GM20000 (cell line): ENCODE results near the gene NPIPA2.
"Not testable (repeated sequence)": the region's sequence is repeated elsewhere in the genome, so short reads cannot be mapped to it uniquely, and the experiment has no call there.

Experiments used
- DNase-seq: peaks from one replicate; pipeline ENCODE4 v3.0.0; 2012; ENCODE audit warnings: low spot score

The NPIPA2 gene

DNA sequence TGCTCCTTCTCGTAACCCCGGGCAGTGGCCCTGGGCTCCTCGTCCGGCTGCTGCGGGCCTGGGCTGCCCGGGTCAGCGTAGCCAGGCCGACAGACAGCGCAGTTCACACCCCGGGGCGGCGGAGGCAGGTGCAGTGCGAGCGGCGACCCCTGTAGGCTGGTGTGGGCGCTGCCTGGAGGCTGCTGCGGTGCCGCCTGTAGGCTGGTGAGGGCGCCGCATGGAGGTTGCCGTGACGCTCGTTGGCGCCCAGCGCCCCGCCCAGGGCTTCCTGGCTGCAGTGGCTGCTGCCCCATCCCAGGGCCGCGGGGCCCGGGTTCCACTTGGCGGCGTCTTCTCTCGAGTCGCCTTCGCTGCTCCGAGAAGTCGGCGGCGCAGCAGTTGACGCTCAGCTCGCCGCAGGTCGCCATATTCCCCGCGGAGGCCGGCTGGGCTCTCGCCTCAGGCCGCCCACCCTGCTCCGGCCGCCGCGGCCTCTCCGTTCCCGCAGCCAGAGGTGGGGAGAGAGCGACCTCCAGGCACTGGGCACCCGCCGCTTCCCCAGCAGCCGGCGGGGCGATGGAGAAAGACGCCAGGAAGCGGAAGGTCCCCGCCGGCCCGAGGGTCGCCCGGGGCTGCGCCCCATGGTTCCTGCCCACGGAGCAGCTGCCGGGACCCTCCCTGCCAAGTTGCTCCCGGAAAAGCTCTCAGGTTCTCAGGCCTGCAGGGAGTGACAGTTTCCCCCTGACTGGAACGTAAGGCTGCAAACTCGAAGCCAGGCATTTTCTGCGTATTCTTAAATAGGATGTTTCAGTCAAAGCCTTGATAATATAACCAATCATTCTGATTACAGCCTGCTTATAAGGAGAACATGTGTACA is at the start of gene NPIPA2:
Gene NPIPA2, plus strand, starts transcription at position 261 of the 856 bp plus-strand sequence. CDS start 5,533 bp downstream, outside the sequence.
- DNase-seq: not testable (repeated sequence)

DNA sequence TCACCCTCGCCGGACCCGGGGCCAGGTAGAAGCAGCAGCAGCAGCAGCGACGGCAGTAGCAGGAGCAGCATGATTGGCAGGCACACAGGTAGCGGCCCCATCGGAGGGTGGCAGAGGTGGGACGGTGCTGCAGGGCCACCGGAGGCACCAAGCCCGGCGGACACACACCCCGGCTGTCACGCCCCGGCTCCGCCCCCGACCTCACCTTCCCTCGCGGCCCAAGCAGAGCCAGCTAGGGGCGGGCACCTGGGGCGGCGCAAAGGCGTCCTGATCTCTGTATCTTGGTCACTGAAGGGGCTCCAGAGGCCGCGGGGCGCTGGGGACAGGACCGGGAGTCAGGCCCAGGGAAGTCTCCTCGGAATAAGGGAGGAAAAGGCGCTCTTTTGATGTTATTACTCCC is 48.2 kb upstream of the NPIPA2 start, which contains the start of gene PLA2G10:
Gene PLA2G10, minus strand, starts transcription at position 180 of the 400 bp plus-strand sequence. Its CDS starts 79 bp downstream, at position 101.
- not testable (repeated sequence) for DNase-seq

DNA sequence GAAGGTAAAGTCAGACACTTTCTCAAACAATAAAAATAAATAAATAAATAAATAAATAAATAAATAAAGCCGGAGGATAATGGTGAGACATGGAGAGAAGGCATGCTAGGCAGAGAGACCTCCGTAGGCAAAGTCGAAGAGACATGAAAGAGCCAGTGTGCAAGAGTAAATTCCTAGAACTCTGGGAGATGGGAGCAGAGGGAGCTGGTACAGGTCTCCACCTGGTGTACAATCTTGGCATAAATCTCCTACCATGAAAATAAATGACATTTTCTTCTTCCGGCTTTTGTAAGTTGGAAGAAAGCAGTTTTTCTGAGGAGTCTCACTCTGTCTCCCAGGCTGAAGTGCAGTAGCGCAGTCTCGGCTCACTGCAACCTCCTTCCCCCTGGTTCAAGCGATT is 40.5 kb upstream of the NPIPA2 start:
- not testable (repeated sequence) for DNase-seq

DNA sequence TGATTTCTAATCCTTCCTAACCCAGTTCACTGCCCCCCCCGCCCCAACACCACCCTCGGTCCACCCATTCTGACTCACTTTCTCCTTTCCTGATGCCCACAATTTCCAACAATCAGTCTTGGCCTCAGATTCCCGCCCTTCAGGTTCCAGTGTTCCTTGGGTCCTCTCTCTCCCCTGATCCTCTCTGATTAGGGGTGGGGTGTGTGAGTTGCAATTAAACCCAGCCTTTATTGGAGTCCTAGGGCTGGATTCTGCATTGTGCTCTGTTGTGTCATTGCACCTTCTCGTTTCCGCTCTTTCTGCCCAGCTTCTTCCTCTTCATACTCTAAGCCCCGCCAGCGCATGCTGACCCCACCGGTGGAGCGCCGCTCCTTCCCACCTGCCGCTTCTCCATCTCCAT is 39.7 kb upstream of the NPIPA2 start:
- DNase-seq: not testable (repeated sequence)

DNA sequence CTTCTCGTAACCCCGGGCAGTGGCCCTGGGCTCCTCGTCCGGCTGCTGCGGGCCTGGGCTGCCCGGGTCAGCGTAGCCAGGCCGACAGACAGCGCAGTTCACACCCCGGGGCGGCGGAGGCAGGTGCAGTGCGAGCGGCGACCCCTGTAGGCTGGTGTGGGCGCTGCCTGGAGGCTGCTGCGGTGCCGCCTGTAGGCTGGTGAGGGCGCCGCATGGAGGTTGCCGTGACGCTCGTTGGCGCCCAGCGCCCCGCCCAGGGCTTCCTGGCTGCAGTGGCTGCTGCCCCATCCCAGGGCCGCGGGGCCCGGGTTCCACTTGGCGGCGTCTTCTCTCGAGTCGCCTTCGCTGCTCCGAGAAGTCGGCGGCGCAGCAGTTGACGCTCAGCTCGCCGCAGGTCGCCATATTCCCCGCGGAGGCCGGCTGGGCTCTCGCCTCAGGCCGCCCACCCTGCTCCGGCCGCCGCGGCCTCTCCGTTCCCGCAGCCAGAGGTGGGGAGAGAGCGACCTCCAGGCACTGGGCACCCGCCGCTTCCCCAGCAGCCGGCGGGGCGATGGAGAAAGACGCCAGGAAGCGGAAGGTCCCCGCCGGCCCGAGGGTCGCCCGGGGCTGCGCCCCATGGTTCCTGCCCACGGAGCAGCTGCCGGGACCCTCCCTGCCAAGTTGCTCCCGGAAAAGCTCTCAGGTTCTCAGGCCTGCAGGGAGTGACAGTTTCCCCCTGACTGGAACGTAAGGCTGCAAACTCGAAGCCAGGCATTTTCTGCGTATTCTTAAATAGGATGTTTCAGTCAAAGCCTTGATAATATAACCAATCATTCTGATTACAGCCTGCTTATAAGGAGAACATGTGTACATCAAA is 38.9 kb upstream of the NPIPA2 start, which contains the start of gene NPIPA3:
Gene NPIPA3, plus strand, starts transcription at position 256 of the 856 bp plus-strand sequence. CDS start 5,533 bp downstream, outside the sequence.
- DNase-seq: not testable (repeated sequence)

DNA sequence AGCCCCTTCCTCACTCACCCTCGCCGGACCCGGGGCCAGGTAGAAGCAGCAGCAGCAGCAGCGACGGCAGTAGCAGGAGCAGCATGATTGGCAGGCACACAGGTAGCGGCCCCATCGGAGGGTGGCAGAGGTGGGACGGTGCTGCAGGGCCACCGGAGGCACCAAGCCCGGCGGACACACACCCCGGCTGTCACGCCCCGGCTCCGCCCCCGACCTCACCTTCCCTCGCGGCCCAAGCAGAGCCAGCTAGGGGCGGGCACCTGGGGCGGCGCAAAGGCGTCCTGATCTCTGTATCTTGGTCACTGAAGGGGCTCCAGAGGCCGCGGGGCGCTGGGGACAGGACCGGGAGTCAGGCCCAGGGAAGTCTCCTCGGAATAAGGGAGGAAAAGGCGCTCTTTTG is 9.1 kb upstream of the NPIPA2 start:
- not testable (repeated sequence) for DNase-seq

DNA sequence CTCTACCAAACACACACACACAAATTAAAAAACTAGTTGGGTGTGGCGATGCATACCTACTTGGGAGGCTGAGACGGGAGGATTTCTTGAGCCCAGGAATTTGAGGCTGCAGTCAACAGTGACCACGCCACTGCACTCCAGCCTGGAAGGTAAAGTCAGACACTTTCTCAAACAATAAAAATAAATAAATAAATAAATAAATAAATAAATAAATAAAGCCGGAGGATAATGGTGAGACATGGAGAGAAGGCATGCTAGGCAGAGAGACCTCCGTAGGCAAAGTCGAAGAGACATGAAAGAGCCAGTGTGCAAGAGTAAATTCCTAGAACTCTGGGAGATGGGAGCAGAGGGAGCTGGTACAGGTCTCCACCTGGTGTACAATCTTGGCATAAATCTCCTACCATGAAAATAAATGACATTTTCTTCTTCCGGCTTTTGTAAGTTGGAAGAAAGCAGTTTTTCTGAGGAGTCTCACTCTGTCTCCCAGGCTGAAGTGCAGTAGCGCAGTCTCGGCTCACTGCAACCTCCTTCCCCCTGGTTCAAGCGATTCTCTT is 1.4 kb upstream of the NPIPA2 start:
- DNase-seq: not testable (repeated sequence)

DNA sequence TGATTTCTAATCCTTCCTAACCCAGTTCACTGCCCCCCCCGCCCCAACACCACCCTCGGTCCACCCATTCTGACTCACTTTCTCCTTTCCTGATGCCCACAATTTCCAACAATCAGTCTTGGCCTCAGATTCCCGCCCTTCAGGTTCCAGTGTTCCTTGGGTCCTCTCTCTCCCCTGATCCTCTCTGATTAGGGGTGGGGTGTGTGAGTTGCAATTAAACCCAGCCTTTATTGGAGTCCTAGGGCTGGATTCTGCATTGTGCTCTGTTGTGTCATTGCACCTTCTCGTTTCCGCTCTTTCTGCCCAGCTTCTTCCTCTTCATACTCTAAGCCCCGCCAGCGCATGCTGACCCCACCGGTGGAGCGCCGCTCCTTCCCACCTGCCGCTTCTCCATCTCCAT is 539 bp upstream of the NPIPA2 start:
- DNase-seq: not testable (repeated sequence)

DNA sequence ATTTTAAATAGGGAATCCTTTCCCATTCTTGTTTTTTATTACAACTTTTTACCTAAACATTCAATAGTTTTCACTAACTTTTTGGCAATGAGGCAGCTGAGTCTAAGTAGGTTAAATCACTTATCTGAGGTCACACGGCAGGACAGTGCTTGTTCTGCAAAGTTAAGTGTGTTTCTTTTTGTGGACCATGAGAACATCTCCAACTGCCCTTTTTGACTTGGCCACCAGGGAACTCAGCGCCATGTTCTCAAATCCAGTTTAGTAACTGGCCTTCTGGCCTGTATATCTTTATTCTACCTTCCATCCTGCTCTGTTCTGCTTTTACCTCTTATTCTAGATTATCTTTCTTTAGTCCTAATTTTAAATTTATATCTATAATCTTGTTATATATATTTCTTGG is 31.3 kb downstream of the NPIPA2 start:
- not testable (repeated sequence) for DNase-seq

DNA sequence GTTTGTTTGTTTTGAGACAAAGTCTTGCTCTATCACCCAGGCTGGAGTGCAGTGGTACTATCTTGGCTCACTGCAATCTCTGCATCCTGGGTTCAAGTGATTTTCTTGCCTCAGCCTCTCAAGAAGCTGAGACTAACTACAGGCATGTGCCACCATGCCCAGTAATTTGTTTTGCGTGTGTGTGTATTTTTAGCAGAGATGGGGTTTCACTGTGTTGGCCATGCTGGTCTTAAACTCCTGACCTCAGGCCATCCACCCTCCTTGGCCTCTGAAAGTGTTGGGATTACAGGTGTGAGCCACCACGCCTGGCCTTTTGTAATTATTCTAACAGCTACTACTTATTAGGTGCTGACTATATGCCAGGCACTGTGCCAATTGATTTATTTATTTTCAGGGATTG is 33.3 kb downstream of the NPIPA2 start:
- DNase-seq: not testable (repeated sequence)

DNA sequence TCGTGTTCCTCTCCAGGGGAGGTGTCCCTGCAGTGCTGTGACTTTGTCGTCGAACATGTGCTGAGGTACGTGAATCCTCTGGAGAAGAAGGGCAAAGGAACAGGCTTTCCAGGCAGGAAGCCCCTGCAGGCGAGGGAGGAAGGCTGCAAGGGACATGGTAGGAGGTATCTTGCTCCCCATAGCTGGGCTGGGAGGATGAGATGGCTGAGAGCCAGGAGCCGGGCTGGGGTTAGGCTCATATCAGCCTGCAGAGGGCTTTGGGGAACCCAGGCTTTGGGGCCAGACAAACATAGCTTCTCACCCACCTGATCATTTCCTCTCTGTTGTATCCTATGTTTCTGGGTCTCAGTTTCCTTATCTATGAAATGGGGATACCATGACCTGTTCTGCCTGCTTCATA is 34.4 kb downstream of the NPIPA2 start:
- not testable (repeated sequence) for DNase-seq

DNA sequence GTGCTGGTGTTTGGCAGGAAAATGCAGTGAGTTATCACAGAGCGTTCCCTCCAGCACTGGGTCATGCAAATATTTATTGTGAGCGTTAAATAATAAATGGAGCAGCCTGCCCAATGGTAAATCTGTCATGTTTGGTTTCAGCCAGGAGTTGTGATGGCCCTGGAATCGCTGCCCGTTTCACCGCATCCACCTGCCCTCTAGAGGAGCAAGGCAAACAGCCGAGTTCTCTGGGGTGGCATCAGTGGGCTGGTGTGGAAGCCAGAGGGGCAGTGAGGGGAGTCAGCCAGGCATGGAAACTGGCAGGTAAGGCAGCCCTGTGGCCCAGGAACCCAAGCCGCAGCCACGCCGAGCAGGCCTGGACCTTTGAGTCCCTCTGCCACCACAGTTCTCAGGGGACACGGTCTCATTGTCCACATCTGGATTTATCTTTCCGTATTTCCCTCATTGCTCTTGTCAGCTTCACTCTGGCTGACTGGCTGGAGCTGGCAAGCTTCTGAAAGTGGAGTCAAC is 37.1 kb downstream of the NPIPA2 start:
- not testable (repeated sequence) for DNase-seq

DNA sequence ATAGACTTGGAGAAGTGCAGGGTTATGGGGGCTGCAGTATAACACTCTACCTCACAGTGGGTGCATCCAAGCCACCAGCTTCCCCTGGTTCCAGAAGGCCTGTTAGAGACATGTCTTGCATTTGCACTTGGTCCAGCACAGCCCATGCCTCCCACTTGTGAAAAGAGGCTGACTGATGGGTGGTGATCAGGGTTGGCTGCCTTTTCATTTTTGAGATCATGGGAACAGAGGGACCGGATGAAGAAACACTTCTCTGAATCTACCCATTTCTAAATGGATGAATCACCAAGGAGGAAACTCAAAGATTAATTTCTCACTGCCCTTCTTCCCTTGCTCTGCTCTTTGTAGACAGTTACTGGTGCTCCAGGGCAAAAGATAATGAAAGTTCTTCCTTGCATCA is 43.8 kb downstream of the NPIPA2 start:
- not testable (repeated sequence) for DNase-seq

DNA sequence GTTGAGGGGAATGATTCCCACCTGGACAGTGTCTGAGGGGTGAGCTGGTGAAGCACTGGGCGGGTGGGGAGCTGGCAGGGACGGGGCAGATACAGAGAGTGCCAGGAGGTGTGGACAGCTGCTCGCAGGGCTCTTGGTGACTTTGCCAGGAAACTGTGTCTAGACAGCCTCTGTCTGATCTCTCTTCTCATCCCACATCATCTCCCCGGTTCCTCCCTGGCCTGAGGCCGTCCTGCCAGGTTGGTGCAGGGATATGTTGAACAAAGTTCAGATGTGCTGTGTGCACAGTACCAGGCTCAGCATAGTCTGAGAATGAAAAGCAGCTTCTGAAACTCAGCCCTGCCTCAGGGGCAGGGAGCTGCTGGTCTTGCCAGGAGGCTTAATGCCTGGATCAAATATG is 47.2 kb downstream of the NPIPA2 start:
- DNase-seq: not testable (repeated sequence)

DNA sequence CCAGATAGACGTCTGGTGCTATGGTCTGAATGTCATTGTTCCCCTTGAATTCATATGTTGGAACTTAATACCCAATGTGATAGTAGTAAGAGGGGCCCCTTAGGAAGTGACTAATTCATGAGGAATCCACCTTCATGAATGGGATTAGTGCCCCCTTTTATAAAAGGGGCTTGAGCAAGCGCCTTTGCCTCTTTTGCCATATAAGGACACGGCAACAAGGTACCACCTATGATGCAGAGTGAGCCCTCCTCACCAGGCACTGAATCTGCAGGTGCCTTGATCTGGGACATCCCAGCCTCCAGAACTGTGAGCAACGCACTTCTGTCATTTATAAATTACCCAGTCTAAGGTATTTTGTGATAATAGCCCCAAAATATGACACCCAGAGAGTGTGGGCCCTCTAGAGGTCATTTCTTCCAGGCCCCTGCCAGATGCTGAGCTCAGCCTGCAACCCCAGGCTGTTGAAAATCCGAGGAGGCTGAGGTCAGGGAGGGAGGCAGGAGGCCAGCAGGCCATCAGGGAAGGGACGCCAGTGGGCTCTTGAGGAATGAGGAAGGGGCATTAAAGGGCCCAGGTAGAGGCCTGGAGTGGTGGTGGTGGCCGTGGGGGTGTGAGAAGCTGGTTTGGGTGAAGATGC is 48.1 kb downstream of the NPIPA2 start:
- not testable (repeated sequence) for DNase-seq

DNA sequence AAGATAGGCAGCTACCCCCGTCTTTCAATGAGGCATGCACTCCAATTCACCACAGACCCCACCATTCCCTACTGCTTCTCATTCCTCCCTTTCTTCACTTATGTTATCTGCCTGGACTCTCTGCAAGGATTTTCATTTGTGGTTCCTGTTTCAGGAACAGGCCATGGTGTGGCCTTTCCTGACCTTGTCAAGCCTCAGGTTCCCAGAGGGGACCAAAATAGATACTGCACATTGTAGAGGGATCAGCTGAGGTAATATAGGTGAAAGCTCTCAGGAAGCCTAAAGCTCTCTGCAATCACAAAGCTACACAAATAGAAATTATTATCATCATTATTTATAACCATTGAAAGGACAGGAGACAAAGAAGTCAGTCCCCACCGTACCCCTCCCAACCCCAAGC is 50.6 kb downstream of the NPIPA2 start:
- DNase-seq: not testable (repeated sequence)

DNA sequence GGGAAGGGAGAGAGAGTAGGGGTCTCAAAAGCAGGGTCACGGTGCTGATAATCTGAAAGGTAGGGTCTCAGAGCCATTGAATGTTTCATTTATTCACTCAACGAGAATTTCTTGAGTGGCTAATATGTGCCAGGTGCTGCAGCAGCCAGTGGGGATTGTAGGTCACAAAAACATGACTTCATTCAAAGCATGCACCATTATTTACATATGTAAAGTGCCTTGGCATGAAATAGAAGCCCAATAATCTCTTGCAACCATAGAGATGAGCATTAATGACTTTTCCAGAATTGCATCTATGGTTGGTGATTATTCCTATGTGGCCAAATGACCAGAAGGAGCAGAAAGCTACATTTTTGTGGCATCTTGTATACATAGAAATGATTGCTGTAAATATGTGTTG is 55.2 kb downstream of the NPIPA2 start:
- not testable (repeated sequence) for DNase-seq

DNA sequence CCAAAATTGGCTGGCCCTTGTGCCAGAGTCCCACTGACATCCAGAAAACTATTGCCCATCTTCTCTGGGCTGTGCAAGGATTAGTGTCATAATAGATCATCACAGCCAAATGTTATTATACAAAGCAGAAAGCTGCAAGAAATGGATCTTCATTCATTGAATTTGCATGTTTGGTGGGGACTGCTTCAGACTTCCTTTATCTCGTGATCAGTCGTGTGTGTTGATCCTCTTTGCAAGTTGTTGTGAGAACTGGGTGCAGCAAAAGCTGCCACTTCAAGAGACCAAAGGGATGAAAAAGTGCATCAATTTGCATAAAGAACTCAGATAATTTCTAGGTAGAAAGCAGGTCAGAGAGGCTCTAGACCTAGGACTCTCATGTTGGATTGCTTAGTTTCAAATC is 61.2 kb downstream of the NPIPA2 start:
- DNase-seq: not testable (repeated sequence)

DNA sequence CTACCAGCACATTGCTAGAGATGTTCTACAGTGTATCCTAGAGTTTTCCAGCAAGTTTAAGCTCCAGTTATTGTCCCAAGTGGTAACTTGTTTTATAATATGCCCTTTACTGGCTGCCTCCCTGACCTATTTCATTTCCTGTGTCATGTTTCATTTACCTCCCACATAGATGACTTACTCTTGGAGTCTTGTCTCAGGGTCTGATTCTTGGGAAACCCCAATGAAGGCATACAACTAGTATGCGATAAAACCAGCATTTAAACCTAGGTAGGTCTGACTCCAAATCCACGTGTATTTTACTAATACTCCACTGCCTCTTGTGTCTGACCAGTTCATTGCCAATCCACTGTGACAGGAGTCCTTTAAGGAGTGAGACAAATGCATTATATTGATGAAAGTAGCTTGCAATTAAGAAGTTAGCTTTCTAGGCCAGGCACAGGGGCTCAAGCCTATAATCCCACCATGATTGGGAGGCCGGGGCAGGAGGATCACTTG is 64.9 kb downstream of the NPIPA2 start:
- not testable (repeated sequence) for DNase-seq

DNA sequence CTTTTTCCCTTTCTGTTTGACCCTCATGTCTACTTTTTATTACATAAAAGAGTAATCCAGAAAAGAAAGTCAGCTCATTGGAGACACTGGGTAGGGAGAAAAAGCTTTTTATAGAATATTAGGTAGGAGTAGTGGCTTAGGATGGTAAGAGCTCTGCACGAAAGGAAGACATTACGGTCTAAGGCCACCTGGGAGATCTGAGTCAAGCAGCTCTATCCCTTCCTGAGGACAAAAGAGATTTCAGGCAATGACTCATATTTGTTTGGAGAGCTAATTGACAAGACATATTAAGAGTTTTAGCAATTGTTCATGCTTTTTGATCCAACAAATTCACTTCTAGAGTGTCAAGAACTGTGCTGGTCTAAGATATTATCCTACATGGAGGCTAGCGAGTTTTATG is 71.6 kb downstream of the NPIPA2 start:
- not testable (repeated sequence) for DNase-seq
